SK-N-SH (cell line): Measurements from ENCODE around the gene MGLL. TPM values are rescaled to one million over a fixed set of nuclear protein-coding genes. Genes with fewer than 3 reads are reported as not detected.
A peak's percentile ranks its signal among the peaks of the same experiment; 100 is the strongest.

ENCODE experiments used
- CTCF ChIA-PET: fragments of 300-600, 350-600 bp; formaldehyde crosslinking; extraction: SDS; loops from one replicate; lab custom pipeline; 2021; lab: Yijun Ruan, JAX
- POLR2A ChIA-PET: fragments of 350-600 bp; sonication (Branson Sonifier 250); formaldehyde crosslinking; extraction: SDS; loops from one replicate; lab custom pipeline; 2020; ENCODE audit warnings: antibody characterized with exemption, inconsistent platforms; lab: Yijun Ruan, JAX
- DNase-seq: peaks from one replicate; pipeline ENCODE4 v3.0.0; 2012
- H2AFZ ChIP-seq: fragments of 200-600 bp; sonication (generic); 2 replicates; pipeline ENCODE4 v1.8.1; 2016; ENCODE audit warnings: antibody characterized with exemption, mild to moderate bottlenecking, low read depth
- H3F3A ChIP-seq: fragments of 200-600 bp; sonication (generic); replicated peaks from 2 replicates; pipeline ENCODE3; 2016; ENCODE audit warnings: antibody characterized with exemption, mild to moderate bottlenecking; ENCODE audit not compliant: insufficient read depth
- H3K27ac ChIP-seq, 2 experiments: fragments of 200-500 bp in 1 of 2; fragments of 200-600 bp in 1 of 2; sonication (Bioruptor generic) in 1 of 2; sonication (generic), shearing (Covaris generic) in 1 of 2; 2 replicates each; pipeline versions ENCODE4 v1.5.1 to v1.6.1; 2014 to 2016; ENCODE audit warnings: low read depth in 2 of 2, inconsistent platforms in 1 of 2, low read length in 1 of 2, mild to moderate bottlenecking in 1 of 2, mixed read lengths in 1 of 2
- H3K27me3 ChIP-seq: fragments of 200-600 bp; sonication (generic), shearing (Covaris generic); 2 replicates; pipeline ENCODE4 v1.6.1; 2016; ENCODE audit warnings: mixed run types; ENCODE audit not compliant: insufficient read depth
- H3K36me3 ChIP-seq, 2 experiments: fragments of 200-500 bp in 1 of 2; fragments of 200-600 bp in 1 of 2; sonication (Bioruptor generic) in 1 of 2; sonication (generic) in 1 of 2; replicated peaks in 1 of 2; 2 replicates each; pipeline versions ENCODE3 to v1.5.1; 2014 to 2016; ENCODE audit warnings: low read length in 1 of 2, mild to moderate bottlenecking in 1 of 2; ENCODE audit not compliant: insufficient read depth in 2 of 2, control insufficient read depth in 1 of 2
- H3K4me1 ChIP-seq, 2 experiments: fragments of 200-500 bp in 1 of 2; fragments of 200-600 bp in 1 of 2; sonication (Bioruptor generic) in 1 of 2; sonication (generic), shearing (Covaris generic) in 1 of 2; 2 replicates each; pipeline versions ENCODE4 v1.5.1 to v1.6.1; 2014 to 2016; ENCODE audit warnings: low read depth in 1 of 2, low read length in 1 of 2, mixed run types in 1 of 2; ENCODE audit not compliant: insufficient read depth in 2 of 2, control insufficient read depth in 1 of 2
- H3K4me2 ChIP-seq: fragments of 200-600 bp; sonication (generic), shearing (Covaris generic); 2 replicates; pipeline ENCODE4 v1.6.1; 2017; ENCODE audit warnings: mixed run types
- H3K4me3 ChIP-seq, 2 experiments: fragments of 200-500 bp in 1 of 2; fragments of 200-600 bp in 1 of 2; sonication (Bioruptor generic) in 1 of 2; sonication (generic), shearing (Covaris generic) in 1 of 2; 2 replicates each; pipeline versions ENCODE4 v1.5.1 to v1.8.1; 2014 to 2016; ENCODE audit warnings: low read depth in 2 of 2, inconsistent platforms in 1 of 2, low read length in 1 of 2, mild to moderate bottlenecking in 1 of 2, mixed read lengths in 1 of 2, moderate library complexity in 1 of 2
- H3K79me2 ChIP-seq: fragments of 200-600 bp; sonication (generic); 2 replicates; pipeline ENCODE4 v1.8.1; 2017; ENCODE audit warnings: mild to moderate bottlenecking; ENCODE audit not compliant: insufficient read depth
- H3K9ac ChIP-seq: fragments of 200-600 bp; sonication (generic); 2 replicates; pipeline ENCODE4 v1.6.1; 2017; ENCODE audit warnings: mixed run types
- H3K9me2 ChIP-seq: fragments of 200-600 bp; sonication (generic); 2 replicates; pipeline ENCODE4 v1.6.1; 2017; ENCODE audit warnings: mixed run types
- H3K9me3 ChIP-seq: fragments of 200-600 bp; sonication (generic); 2 replicates; pipeline ENCODE4 v1.6.1; 2017; ENCODE audit warnings: mixed run types, mild to moderate bottlenecking, moderate library complexity
- H4K20me1 ChIP-seq: fragments of 200-600 bp; sonication (generic); 2 replicates; pipeline ENCODE4 v1.6.1; 2017; ENCODE audit warnings: mild to moderate bottlenecking, mixed run types; ENCODE audit not compliant: insufficient read depth
- ELF1 ChIP-seq: IDR thresholded peaks from 2 replicates; pipeline ENCODE4 v1.4.0; 2012
- FOSL2 ChIP-seq: IDR thresholded peaks from 2 replicates; pipeline ENCODE4 v1.4.0; 2012; ENCODE audit warnings: low read depth, mild to moderate bottlenecking, moderate library complexity, borderline replicate concordance
- FOXJ3 ChIP-seq: sonication (generic); formaldehyde crosslinking; IDR thresholded peaks from 2 replicates; pipeline ENCODE4 v1.5.1; 2020; ENCODE audit warnings: mild to moderate bottlenecking, missing genetic modification reagents
- FOXM1 ChIP-seq: IDR thresholded peaks from 2 replicates; pipeline ENCODE4 v1.4.0; 2012; ENCODE audit warnings: low read depth, mild to moderate bottlenecking
- GABPA ChIP-seq: IDR thresholded peaks from 2 replicates; pipeline ENCODE4 v1.4.0; 2012; ENCODE audit warnings: low read depth, mild to moderate bottlenecking
- GATA2 ChIP-seq: sonication (generic); formaldehyde crosslinking; IDR thresholded peaks from 2 replicates; pipeline ENCODE4 v1.5.0; 2020; ENCODE audit warnings: mild to moderate bottlenecking, missing genetic modification reagents
- JUND ChIP-seq: IDR thresholded peaks from 2 replicates; pipeline ENCODE4 v1.4.0; 2012
- MXI1 ChIP-seq: IDR thresholded peaks from 2 replicates; pipeline ENCODE4 v1.6.1; 2012; ENCODE audit warnings: mild to moderate bottlenecking, low read depth, low read length, improper control_type of control experiment
- POLR2AphosphoS5 ChIP-seq: IDR thresholded peaks from 2 replicates; pipeline ENCODE4 v1.6.1; 2012; ENCODE audit warnings: low read depth, low read length
- RAD21 ChIP-seq: IDR thresholded peaks from 2 replicates; pipeline ENCODE4 v1.6.1; 2012; ENCODE audit warnings: mild to moderate bottlenecking, low read length
- RCOR1 ChIP-seq: fragments of 150-350 bp; IDR thresholded peaks from 2 replicates; pipeline ENCODE4 v1.6.1; 2017; ENCODE audit warnings: antibody characterized with exemption, low read length
- RFX5 ChIP-seq: IDR thresholded peaks from 2 replicates; pipeline ENCODE4 v1.6.1; 2012; ENCODE audit warnings: mild to moderate bottlenecking, improper control_type of control experiment, low read length
- SIN3A ChIP-seq: IDR thresholded peaks from 2 replicates; pipeline ENCODE4 v1.6.1; 2012; ENCODE audit warnings: low read depth, mild to moderate bottlenecking, low read length, moderate library complexity, borderline replicate concordance
- SMC3 ChIP-seq: IDR thresholded peaks from 2 replicates; pipeline ENCODE4 v1.6.1; 2012; ENCODE audit warnings: low read depth, low read length, improper control_type of control experiment
- TCF12 ChIP-seq: IDR thresholded peaks from 2 replicates; pipeline ENCODE4 v1.4.0; 2012
- YY1 ChIP-seq: IDR thresholded peaks from 2 replicates; pipeline ENCODE4 v1.4.0; 2012; ENCODE audit warnings: low read depth, mild to moderate bottlenecking
- WGBS: methylation state at CpG from one replicate; pipeline ENCODE4 v1.1.6; 2017; ENCODE audit warnings: low lambda C conversion rate; 5-methylcytosine and 5-hydroxymethylcytosine counted together
- polyA plus RNA-seq, 3 experiments: library from polyadenylated mRNA; depleted of rRNA; stranded (reverse); fragments of >200 nt; gene quantifications; 2 replicates each; pipeline ENCODE4 v1.2.3, GENCODE V29; 2012
- TF ChIP-seq, protein P1 (sequence below): fragments of 200-600 bp; sonication (generic); IDR thresholded peaks from 2 replicates; pipeline ENCODE4 v1.6.1; 2017; ENCODE audit warnings: antibody characterized with exemption, mild to moderate bottlenecking, moderate library complexity
- TF ChIP-seq, protein P2 (sequence below): IDR thresholded peaks from 2 replicates; pipeline ENCODE4 v1.4.0; 2012; ENCODE audit warnings: low read depth
- TF ChIP-seq, protein P3 (sequence below): fragments of 150-350 bp; IDR thresholded peaks from 2 replicates; pipeline ENCODE4 v1.6.1; 2017; ENCODE audit warnings: antibody characterized with exemption, low read length, low read depth, borderline replicate concordance
- TF ChIP-seq, protein P4 (sequence below): IDR thresholded peaks from 2 replicates; pipeline ENCODE4 v1.4.0; 2012; ENCODE audit warnings: low read depth, borderline replicate concordance

The MGLL gene
- polyA plus RNA-seq, 1 of the 3 experiments (the other 2 are of a cell fraction) = 2.2 TPM

DNA sequence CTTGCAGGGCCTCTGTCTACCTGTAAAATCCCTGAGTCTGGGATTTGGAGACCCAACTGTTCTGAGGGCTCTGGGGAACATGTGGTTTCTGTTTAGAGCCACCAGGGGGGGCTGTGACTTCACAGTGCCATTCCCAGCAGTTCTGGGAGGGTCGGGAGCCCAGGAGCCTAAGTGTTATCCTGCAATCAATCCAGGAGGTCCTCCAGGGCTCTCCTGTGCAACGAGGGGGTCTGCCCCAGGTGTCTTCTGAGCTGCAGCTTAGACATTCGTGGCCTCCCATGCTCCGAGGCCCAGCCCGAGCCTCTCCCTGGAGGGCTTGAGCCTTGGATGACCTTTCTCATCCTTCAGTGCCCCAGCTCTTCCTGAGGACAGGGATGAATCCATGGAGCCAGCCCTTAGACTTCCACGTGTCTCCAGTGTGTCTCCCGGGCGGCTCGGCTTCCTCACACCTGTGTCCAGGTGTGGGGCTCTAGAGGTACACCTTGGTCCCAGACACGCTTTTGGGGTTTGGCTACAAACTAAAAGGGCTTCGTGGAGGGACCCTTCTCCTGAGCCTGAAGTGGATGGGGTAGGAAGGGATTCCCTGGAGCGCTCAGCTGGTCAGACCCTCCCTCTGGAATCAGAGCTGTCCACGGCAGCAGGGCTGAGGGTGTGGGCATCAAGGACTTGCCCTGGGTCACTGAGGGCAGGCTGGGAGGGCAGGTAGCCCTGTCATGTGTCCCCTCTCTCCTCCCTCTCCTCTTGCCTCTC lies 169.9 kb downstream of the MGLL start:
- ChIA-PET CTCF (interaction anchor here (0.6 to 3.4 kb wide), 29 partner anchors 9 to 557 kb away, joined by 3 to 35 read pairs (median 6); partner anchors contain the start of genes ABTB1, MGLL and PODXL2), POLR2A (no interaction called here)
- H3K9ac ChIP-seq = no peak overlapping the region
- H3K36me3 ChIP-seq = no peaks in the 10 kb centered on the region
- DNase-seq = peak; percentile 79
- H3F3A ChIP-seq = peaks cover 14% of the 10 kb centered on the region
- no peak overlapping the region for H3K4me2 ChIP-seq
- H3K4me1 ChIP-seq = peaks cover 0 to 8% of the 10 kb centered on the region in 2 experiments; a peak in 2 of 4 replicates
- no peaks in the 10 kb centered on the region for H3K9me3 ChIP-seq
- no peak overlapping the region; a peak in 1 of 4 replicates for H3K4me3 ChIP-seq
- H4K20me1 ChIP-seq = no peaks in the 10 kb centered on the region
- H3K79me2 ChIP-seq = no peaks in the 10 kb centered on the region
- H3K27ac ChIP-seq = no peak overlapping the region
- TF ChIP-seq RAD21 (peak; percentile 88), RFX5 (no peak), TCF12 (no peak), SMC3 (peak; percentile 91), YY1 (no peak), FOSL2 (no peak)
- TF ChIP-seq, protein P1, sequence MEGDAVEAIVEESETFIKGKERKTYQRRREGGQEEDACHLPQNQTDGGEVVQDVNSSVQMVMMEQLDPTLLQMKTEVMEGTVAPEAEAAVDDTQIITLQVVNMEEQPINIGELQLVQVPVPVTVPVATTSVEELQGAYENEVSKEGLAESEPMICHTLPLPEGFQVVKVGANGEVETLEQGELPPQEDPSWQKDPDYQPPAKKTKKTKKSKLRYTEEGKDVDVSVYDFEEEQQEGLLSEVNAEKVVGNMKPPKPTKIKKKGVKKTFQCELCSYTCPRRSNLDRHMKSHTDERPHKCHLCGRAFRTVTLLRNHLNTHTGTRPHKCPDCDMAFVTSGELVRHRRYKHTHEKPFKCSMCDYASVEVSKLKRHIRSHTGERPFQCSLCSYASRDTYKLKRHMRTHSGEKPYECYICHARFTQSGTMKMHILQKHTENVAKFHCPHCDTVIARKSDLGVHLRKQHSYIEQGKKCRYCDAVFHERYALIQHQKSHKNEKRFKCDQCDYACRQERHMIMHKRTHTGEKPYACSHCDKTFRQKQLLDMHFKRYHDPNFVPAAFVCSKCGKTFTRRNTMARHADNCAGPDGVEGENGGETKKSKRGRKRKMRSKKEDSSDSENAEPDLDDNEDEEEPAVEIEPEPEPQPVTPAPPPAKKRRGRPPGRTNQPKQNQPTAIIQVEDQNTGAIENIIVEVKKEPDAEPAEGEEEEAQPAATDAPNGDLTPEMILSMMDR = peak; percentile 89
- TF ChIP-seq, protein P2, sequence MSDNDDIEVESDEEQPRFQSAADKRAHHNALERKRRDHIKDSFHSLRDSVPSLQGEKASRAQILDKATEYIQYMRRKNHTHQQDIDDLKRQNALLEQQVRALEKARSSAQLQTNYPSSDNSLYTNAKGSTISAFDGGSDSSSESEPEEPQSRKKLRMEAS = peak; percentile 59
- H2AFZ ChIP-seq = no peak overlapping the region
- H3K9me2 ChIP-seq = no peaks in the 10 kb centered on the region
- WGBS = 63% methylated on average over 7 of the region's 13 CpGs
- no peaks in the 10 kb centered on the region for H3K27me3 ChIP-seq

DNA sequence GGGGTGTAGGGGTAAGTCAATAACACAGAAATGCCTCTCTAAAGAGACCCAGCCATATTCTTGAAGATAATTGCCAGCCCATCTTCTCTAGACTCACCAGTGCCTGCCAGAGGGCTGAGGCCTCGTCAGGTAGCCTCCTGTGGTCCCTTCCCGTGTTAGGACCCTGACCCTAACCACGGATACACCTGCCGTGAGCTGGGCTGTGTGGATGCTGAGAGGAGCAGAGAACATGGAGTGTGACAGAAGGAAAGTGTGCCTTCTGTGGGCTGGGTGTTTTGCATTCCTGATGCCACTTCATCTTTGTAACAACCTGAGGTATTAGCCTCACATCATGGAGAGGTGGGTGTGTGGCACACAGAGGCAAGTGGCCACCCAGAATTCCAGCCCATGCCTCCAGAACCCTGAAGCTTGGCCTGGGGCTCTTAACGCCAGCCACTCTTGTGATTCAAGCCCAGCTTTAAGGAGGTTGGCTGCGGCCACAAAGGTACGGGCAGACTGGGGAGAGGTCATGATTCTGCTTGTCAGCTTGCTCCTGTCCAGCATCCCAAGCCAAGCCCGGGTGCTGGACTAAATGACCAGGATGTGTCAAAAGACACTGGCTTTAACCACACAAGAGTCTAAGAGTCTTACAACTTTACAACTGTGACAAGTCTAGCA lies 170.7 kb downstream of the MGLL start:
- no peaks in the 10 kb centered on the region for H3K27me3 ChIP-seq
- peaks cover 14% of the 10 kb centered on the region for H3F3A ChIP-seq
- H3K9me2 ChIP-seq = no peaks in the 10 kb centered on the region
- CTCF ChIA-PET = interaction anchor here (0.7 to 3.4 kb wide), 28 partner anchors 9 to 482 kb away, joined by 3 to 35 read pairs (median 6); partner anchors contain the start of gene ABTB1
- no peak overlapping the region for H3K4me2 ChIP-seq
- H4K20me1 ChIP-seq = no peaks in the 10 kb centered on the region
- peaks cover 0 to 16% of the 10 kb centered on the region in 2 experiments; a peak in 2 of 4 replicates for H3K4me1 ChIP-seq
- H3K9ac ChIP-seq = no peak overlapping the region
- H3K79me2 ChIP-seq = no peaks in the 10 kb centered on the region
- H3K27ac ChIP-seq = no peak overlapping the region
- POLR2A ChIA-PET = no interaction called here
- DNase-seq = no peak
- no peaks in the 10 kb centered on the region for H3K36me3 ChIP-seq
- no peak overlapping the region for H2AFZ ChIP-seq
- 47% methylated on average over 5 of the region's 8 CpGs for WGBS
- no peaks in the 10 kb centered on the region for H3K9me3 ChIP-seq
- TF ChIP-seq FOSL2 = no peak
- TF ChIP-seq, protein P3, sequence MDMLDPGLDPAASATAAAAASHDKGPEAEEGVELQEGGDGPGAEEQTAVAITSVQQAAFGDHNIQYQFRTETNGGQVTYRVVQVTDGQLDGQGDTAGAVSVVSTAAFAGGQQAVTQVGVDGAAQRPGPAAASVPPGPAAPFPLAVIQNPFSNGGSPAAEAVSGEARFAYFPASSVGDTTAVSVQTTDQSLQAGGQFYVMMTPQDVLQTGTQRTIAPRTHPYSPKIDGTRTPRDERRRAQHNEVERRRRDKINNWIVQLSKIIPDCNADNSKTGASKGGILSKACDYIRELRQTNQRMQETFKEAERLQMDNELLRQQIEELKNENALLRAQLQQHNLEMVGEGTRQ = no peak
- no peak for TF ChIP-seq ELF1
- TF ChIP-seq MXI1 = no peak
- TF ChIP-seq POLR2AphosphoS5 = no peak
- no peak for TF ChIP-seq GABPA
- no peak for TF ChIP-seq JUND
- no peak for TF ChIP-seq GATA2
- TF ChIP-seq RCOR1 = no peak
- TF ChIP-seq SIN3A = no peak
- no peak for TF ChIP-seq FOXJ3 (CRISPR knock-in tag)
- TF ChIP-seq RAD21 = no peak
- no peak for TF ChIP-seq FOXM1
- no peak for TF ChIP-seq RFX5
- TF ChIP-seq, protein P4, sequence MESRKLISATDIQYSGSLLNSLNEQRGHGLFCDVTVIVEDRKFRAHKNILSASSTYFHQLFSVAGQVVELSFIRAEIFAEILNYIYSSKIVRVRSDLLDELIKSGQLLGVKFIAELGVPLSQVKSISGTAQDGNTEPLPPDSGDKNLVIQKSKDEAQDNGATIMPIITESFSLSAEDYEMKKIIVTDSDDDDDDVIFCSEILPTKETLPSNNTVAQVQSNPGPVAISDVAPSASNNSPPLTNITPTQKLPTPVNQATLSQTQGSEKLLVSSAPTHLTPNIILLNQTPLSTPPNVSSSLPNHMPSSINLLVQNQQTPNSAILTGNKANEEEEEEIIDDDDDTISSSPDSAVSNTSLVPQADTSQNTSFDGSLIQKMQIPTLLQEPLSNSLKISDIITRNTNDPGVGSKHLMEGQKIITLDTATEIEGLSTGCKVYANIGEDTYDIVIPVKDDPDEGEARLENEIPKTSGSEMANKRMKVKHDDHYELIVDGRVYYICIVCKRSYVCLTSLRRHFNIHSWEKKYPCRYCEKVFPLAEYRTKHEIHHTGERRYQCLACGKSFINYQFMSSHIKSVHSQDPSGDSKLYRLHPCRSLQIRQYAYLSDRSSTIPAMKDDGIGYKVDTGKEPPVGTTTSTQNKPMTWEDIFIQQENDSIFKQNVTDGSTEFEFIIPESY = no peak
- no peak overlapping the region for H3K4me3 ChIP-seq
